HG03442 (cell line): ENCODE measurements around the gene SMTNL2.
"Not testable (repeated sequence)": the region's sequence is repeated elsewhere in the genome, so short reads cannot be mapped to it uniquely, and the experiment has no call there.

Experiments
- ATAC-seq: cut with Tn5 transposase; IDR thresholded peaks from one replicate; pipeline ENCODE4 v1.9.1; 2021; ENCODE audit warnings: mild to moderate bottlenecking, moderate library complexity; ENCODE audit not compliant: unreplicated experiment

The SMTNL2 gene

DNA sequence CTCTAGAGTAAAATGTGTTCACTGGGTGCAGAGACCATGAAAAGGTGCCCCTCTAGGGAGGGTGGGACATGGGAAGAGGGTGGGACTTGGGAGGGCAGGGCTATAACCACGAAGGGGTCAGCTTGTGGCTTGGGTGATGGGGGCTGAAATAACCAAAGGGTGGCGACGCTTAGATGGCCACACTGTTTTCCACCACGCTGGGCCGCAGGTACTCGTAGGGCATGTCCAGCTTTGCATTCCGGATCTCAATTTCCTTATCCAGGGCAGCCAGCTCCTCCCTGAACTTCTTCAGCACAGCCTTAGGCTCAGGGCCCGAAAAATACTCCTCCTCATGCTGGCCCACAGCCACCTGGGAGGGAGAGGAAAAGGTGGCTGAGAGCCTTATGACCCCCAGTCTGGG lies 47.1 kb downstream of the SMTNL2 start:
- ATAC-seq, result no peak

DNA sequence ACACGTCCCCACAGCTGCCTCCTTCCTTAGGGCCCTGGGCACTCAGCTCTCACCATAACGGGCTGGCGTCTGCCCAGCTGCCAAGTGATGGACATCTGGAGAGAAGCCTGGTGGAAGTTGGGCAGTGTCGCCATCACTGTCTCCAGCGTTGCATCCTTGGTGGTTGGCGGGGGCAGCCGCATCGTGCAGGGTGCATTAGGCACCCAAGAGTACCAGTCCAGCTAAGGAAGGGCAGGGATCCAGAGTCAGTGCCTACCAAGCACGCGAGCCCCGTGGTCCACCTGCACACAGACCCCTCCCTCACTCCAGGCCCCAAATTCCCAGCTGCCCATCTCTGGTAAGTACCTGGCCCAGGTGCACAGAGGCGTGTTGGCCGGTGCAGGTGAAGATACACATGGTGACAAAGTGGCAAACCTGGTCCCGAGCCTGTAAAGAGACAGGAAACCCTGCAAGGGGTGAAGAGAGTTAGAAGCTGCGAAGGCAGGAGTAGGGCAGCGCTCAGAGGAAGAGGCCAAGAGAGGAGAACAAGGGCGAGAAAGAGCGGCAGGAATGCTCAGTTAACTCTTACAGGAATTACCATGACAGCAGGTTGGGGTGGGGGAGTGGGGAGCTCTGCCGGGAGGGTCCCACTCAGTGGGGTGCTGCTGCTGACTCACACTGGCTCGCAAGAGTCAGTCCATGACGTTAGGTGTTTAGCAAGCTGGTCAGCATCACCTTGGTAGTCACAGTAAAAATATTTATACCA lies 47.7 kb downstream of the SMTNL2 start:
- no peak for ATAC-seq

GRCh38 chr17:4632581-4632920 lies 48.2 kb downstream of the SMTNL2 start:
- ATAC-seq, result no peak

- no peak for ATAC-seq
Observed at GRCh38 chr17:4633643-4634042, 49.3 kb downstream of the SMTNL2 start.

GRCh38 chr17:4634976-4635375 lies 50.6 kb downstream of the SMTNL2 start:
- no peak for ATAC-seq

GRCh38 chr17:4635823-4636375 lies 51.6 kb downstream of the SMTNL2 start:
- peak; percentile 45 for ATAC-seq

DNA sequence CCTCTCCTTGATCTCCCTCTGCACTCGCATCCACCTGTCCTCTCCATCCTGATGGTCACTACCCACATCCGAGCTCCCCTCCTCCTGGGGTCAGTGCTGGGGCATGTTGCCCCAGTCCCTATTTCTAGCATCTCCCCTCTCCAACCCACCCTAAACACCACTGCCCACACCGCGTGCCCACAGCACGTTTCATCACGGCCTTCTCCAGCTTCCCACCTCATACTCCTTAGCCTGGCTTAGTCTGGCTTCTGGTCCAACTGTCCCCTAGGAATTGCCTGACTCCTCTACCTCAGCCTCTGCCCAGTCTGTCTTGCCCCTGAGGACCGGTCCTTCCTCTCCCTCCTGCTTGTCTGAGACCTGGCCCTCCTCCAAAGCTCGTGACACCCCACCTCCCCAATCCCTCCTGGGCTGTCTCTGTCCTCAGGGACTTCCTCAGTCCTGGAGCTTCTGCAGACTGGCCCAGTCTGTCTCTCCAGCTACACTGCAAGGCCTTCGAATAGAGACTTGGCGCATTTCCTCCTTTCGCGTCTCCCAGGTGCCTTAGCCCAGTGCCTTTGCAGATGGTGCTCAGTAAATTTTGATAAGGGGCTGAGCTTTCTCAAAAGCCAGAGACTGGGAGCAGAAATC lies 52.3 kb downstream of the SMTNL2 start:
- no peak for ATAC-seq

GRCh38 chr17:4638766-4639165 lies 54.4 kb downstream of the SMTNL2 start:
- ATAC-seq, result not testable (repeated sequence)

DNA sequence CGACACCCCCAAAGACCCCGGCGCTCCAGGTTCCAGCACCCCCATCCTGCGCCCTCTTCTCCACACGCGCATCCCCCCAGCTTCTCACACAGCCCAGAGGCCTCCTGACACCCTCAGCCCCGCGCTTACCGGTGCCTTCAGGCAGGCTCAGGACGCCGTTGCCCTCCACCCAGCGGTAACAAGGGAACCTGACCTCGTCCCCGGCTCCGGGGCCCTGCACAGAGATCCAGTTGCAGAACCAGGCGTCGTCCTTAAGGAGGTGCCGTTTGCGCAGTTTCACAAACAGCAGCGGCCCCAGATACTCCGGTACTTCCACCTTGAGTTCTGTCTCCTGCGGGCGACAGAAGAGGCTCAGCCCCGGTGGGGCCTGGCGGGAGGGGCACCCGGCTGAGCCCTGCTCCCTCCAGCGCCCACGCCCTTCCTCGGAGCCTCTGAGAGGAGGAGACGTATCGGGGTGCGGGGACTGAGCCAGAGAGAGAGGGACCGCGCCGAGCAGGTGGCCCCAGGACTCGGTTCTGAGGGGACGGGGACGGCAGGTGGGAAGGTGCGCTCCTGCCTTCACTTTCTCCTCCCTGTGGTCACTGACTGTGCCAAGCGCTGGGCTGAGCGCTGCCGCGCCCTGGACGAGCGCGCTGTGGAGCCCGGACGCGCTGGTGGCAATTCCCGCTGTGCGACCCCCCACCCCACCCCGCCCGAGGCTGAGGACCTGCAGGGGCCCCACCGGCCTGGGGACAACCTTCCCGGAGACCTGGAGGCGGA lies 55.2 kb downstream of the SMTNL2 start:
- ATAC-seq, result not testable (repeated sequence)

GRCh38 chr17:4640569-4641188 lies 56.4 kb downstream of the SMTNL2 start:
- ATAC-seq, result not testable (repeated sequence)

GRCh38 chr17:4641297-4642195 lies 57.2 kb downstream of the SMTNL2 start, which contains the start of gene ALOX15:
Gene ALOX15 (minus strand): TSS chr17:4641678. CDS start chr17:4641651, 27 bp downstream.
- ATAC-seq, result no peak

GRCh38 chr17:4642286-4642685 lies 58.0 kb downstream of the SMTNL2 start:
- ATAC-seq, result no peak

- no peak for ATAC-seq
Observed at GRCh38 chr17:4643676-4644075, 59.3 kb downstream of the SMTNL2 start.

GRCh38 chr17:4645642-4646041 lies 61.3 kb downstream of the SMTNL2 start:
- ATAC-seq, result no peak

DNA sequence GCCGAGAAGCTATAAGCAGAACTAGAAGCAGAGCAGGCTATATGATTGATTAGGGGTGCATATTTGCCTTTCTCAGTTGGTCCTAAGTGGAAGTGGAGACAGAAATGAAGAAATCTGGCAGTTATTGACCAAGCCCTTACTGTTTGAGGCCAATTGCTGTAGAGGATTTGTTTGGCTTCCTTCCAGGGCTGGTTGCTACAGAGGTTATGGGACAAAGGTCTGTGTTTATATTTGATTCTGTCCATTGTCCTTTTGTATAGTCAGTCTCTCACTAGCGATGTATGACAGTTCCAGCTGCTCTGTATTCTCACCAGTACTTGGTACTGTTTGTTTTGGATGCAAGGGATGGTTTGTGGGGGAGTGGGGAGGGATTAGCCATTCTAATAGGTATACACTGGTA lies 64.4 kb downstream of the SMTNL2 start:
- ATAC-seq, result no peak

GRCh38 chr17:4652997-4653396 lies 68.7 kb downstream of the SMTNL2 start:
- ATAC-seq, result no peak

- not testable (repeated sequence) for ATAC-seq
Observed at GRCh38 chr17:4655933-4656332, 71.6 kb downstream of the SMTNL2 start.

DNA sequence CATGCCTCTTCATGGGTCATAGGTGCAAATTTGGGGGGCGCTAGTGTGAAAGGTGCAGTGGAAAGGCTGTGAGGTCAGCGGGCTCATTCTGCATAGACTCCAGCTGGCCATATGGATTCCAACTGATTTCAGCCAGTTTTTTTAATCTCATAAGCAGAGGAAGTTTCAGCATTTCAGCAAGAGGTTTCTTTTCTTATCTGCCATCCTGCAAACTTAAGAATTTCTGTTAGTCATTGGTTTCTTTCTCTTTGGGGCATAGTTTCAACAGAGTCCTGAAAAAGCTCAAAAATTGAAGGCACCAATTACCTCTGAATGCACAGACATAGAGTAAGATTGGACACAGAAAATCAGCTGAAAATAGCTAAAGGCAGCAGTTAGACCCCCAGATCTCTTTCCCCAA lies 73.3 kb downstream of the SMTNL2 start:
- ATAC-seq, result no peak
